ENCODE measurements around the gene SLC22A5.
"Not testable (repeated sequence)": the region's sequence is repeated elsewhere in the genome, so short reads cannot be mapped to it uniquely, and the experiment has no call there.

Gene SLC22A5

GRCh38 chr5:132428484-132429462 is 59.3 kb downstream of the SLC22A5 start:
- no peak for DNase-seq

GRCh38 chr5:132429463-132430440 is 60.2 kb downstream of the SLC22A5 start:
- DNase-seq: no peak

GRCh38 chr5:132430746-132431145 is 61.2 kb downstream of the SLC22A5 start:
- no peak for DNase-seq

GRCh38 chr5:132431632-132432031 is 62.1 kb downstream of the SLC22A5 start:
- DNase-seq: no peak

GRCh38 chr5:132433141-132433540 is 63.6 kb downstream of the SLC22A5 start:
- DNase-seq: no peak

- DNase-seq: no peak
Measured at GRCh38 chr5:132434416-132435286, 65.1 kb downstream of the SLC22A5 start.

- DNase-seq: no peak
Measured at GRCh38 chr5:132435447-132435846, 65.9 kb downstream of the SLC22A5 start.

GRCh38 chr5:132435886-132436285 is 66.4 kb downstream of the SLC22A5 start:
- DNase-seq: no peak

- no peak for DNase-seq
Measured at GRCh38 chr5:132436936-132437335, 67.4 kb downstream of the SLC22A5 start.

GRCh38 chr5:132437604-132438266 is 68.2 kb downstream of the SLC22A5 start:
- DNase-seq: peak; percentile 68

- DNase-seq: not testable (repeated sequence)
Measured at GRCh38 chr5:132438267-132438645, 68.7 kb downstream of the SLC22A5 start.

GRCh38 chr5:132438917-132439316 is 69.4 kb downstream of the SLC22A5 start:
- DNase-seq: no peak

GRCh38 chr5:132439521-132440089 is 70.1 kb downstream of the SLC22A5 start:
- DNase-seq: no peak

- DNase-seq: no peak
Measured at GRCh38 chr5:132444061-132444460, 74.6 kb downstream of the SLC22A5 start.
